Measurements from ENCODE around the gene KDM2A. TPM values are rescaled to one million over a fixed set of nuclear protein-coding genes. Genes with fewer than 3 reads are reported as not detected.

Gene KDM2A
- total and polyA plus RNA-seq, 2 of the 13 experiments (the other 11 are each of a cell fraction or from before 2014, with no cell fraction given): 31.3 to 31.4 TPM

DNA sequence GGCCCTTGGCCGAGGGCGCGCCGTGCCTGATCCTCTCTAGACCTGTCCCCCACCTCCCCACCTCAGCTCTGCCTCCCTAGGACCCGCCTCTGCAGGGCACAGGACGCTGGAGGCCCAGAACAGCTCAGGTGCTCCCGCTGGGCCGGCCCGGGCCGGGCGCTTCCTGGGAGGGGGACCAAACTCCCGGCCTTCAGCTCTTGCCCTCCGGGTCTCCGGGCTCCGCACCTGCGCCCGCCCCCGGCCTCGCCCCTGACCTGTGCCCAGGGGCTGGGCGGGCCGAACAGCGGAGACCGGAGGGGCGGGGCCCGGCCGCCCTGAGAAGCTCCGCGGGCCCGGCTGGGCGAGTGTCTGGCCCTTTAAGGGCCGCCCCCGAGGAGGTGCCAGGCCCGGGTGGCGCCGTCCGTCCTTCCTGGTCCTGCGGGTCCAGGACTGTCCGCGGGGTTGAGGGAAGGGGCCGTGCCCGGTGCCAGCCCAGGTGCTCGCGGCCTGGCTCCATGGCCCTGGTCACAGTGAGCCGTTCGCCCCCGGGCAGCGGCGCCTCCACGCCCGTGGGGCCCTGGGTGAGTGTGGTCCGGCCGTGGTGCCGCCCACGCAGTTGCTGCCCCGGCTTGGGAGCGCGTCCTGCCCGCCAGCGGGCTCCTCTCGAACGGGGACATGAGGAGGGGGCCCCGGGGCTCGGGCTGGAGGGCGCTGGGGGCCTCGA, 184.2 kb downstream of the KDM2A start, which contains the start of gene SSH3 (continued):
- TF ChIP-seq ZNF709 (CRISPR knock-in tag; IDR thresholded peaks at IDR 0.05): no peak
- TF ChIP-seq, protein P1, sequence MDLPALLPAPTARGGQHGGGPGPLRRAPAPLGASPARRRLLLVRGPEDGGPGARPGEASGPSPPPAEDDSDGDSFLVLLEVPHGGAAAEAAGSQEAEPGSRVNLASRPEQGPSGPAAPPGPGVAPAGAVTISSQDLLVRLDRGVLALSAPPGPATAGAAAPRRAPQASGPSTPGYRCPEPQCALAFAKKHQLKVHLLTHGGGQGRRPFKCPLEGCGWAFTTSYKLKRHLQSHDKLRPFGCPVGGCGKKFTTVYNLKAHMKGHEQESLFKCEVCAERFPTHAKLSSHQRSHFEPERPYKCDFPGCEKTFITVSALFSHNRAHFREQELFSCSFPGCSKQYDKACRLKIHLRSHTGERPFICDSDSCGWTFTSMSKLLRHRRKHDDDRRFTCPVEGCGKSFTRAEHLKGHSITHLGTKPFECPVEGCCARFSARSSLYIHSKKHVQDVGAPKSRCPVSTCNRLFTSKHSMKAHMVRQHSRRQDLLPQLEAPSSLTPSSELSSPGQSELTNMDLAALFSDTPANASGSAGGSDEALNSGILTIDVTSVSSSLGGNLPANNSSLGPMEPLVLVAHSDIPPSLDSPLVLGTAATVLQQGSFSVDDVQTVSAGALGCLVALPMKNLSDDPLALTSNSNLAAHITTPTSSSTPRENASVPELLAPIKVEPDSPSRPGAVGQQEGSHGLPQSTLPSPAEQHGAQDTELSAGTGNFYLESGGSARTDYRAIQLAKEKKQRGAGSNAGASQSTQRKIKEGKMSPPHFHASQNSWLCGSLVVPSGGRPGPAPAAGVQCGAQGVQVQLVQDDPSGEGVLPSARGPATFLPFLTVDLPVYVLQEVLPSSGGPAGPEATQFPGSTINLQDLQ (CRISPR knock-in tag; IDR thresholded peaks at IDR 0.05): peak; percentile 56; the same call in 1 of the 2 replicates
- TF ChIP-seq ZSCAN21 (CRISPR knock-in tag; IDR thresholded peaks at IDR 0.05; ENCODE audit: borderline replicate concordance): peak; percentile 78
- 0 out of 2 replicates have a peak, but pooled peaks have one; percentile 19 for TF ChIP-seq KMT2B (CRISPR knock-in tag; IDR thresholded peaks at IDR 0.05)
- TF ChIP-seq SETDB1 (CRISPR knock-in tag; IDR thresholded peaks at IDR 0.05; ENCODE audit: borderline replicate concordance): no peak
- TF ChIP-seq ZNF878 (CRISPR knock-in tag; IDR thresholded peaks at IDR 0.05): no peak
- TF ChIP-seq, protein P2, sequence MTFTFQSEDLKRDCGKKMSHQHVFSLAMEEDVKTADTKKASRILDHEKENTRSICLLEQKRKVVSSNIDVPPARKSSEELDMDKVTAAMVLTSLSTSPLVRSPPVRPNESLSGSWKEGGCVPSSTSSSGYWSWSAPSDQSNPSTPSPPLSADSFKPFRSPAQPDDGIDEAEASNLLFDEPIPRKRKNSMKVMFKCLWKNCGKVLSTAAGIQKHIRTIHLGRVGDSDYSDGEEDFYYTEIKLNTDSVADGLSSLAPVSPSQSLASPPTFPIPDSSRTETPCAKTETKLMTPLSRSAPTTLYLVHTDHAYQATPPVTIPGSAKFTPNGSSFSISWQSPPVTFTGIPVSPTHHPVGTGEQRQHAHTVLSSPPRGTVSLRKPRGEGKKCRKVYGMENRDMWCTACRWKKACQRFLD (CRISPR knock-in tag; IDR thresholded peaks at IDR 0.05; ENCODE audit: borderline replicate concordance): peak; percentile 80; the same call in 1 of the 2 replicates
- TF ChIP-seq ZNF343 (CRISPR knock-in tag; IDR thresholded peaks at IDR 0.05): 0 out of 2 replicates have a peak, but pooled peaks have one; percentile 27
- peak; percentile 29; the same call in 1 of the 2 replicates for TF ChIP-seq HDAC2 (CRISPR knock-in tag; IDR thresholded peaks at IDR 0.05)
- TF ChIP-seq ZNF724P (CRISPR knock-in tag; IDR thresholded peaks at IDR 0.05; ENCODE audit: borderline replicate concordance): 0 out of 2 replicates have a peak, but pooled peaks have one; percentile 28
- TF ChIP-seq ZBTB21 (CRISPR knock-in tag; IDR thresholded peaks at IDR 0.05): no peak
- TF ChIP-seq ERF (CRISPR knock-in tag; IDR thresholded peaks at IDR 0.05): peak; percentile 30; the same call in 1 of the 2 replicates
- peak; percentile 94 for TF ChIP-seq AGO2 (optimal IDR thresholded peaks at IDR 0.05; ENCODE audit: low read depth, low read length)
- TF ChIP-seq KDM2A (CRISPR knock-in tag; IDR thresholded peaks at IDR 0.05; ENCODE audit: borderline replicate concordance, low read depth): peak; percentile 78
- TF ChIP-seq PHF5A (CRISPR knock-in tag; IDR thresholded peaks at IDR 0.05; ENCODE audit: low read depth, unreplicated experiment): no peak
- TF ChIP-seq SAP130 (CRISPR knock-in tag; IDR thresholded peaks at IDR 0.05; ENCODE audit: low read depth): peak; percentile 65
- TF ChIP-seq KLF12 (CRISPR knock-in tag; IDR thresholded peaks at IDR 0.05; ENCODE audit: borderline replicate concordance): peak; percentile 46; the same call in 1 of the 2 replicates
- TF ChIP-seq, protein P3, sequence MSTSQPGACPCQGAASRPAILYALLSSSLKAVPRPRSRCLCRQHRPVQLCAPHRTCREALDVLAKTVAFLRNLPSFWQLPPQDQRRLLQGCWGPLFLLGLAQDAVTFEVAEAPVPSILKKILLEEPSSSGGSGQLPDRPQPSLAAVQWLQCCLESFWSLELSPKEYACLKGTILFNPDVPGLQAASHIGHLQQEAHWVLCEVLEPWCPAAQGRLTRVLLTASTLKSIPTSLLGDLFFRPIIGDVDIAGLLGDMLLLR (CRISPR knock-in tag; IDR thresholded peaks at IDR 0.05): peak; percentile 60; the same call in 1 of the 2 replicates
